K562 (cell line): ENCODE measurements around the gene CDH12.

Experiments used
- CBX8 ChIP-seq: fragments of 200-600 bp; sonication (generic); IDR thresholded peaks from 2 replicates; pipeline ENCODE4 v1.6.1; 2012; ENCODE audit warnings: borderline replicate concordance, mixed run types, low read depth, mild to moderate bottlenecking, moderate library complexity, mixed read lengths, low read length, control low read depth, inconsistent platforms; ENCODE audit not compliant: poor library complexity, severe bottlenecking; ENCODE audit errors: extremely low read depth
- CEBPG ChIP-seq, 3 experiments: fragments of 200-800 bp in 1 of 3; sonication (Bioruptor generic) in 1 of 3; sonication (generic) in 1 of 3; formaldehyde crosslinking in 1 of 3; IDR thresholded peaks in 2 of 3; conservative IDR thresholded peaks in 1 of 3; 2 replicates each; pipeline versions ENCODE4 v1.6.1 to v1.8.0; 2016 to 2022; ENCODE audit warnings: missing compliant biosample characterization in 2 of 3, missing genetic modification characterization in 2 of 3, mild to moderate bottlenecking in 1 of 3, missing genetic modification reagents in 1 of 3
- CTCF ChIP-seq, 3 experiments: IDR thresholded peaks in 2 of 3; conservative IDR thresholded peaks in 1 of 3; 2 replicates each; pipeline ENCODE4 v1.5.1; 2011 to 2012; ENCODE audit warnings: low read length in 3 of 3, mild to moderate bottlenecking in 3 of 3, control low read depth in 2 of 3, improper control_type of control experiment in 1 of 3, inconsistent platforms in 1 of 3, low read depth in 1 of 3, mixed read lengths in 1 of 3, moderate library complexity in 1 of 3; ENCODE audit not compliant: insufficient read depth in 2 of 3
- EHMT2 ChIP-seq: fragments of 450-650 bp; IDR thresholded peaks from 2 replicates; pipeline ENCODE4 v1.6.1; 2018; ENCODE audit warnings: antibody characterized with exemption
- HDAC2 ChIP-seq: fragments of 450-650 bp; IDR thresholded peaks from 2 replicates; pipeline ENCODE4 v1.6.1; 2016; ENCODE audit warnings: mild to moderate bottlenecking
- L3MBTL2 ChIP-seq: fragments of 450-650 bp; IDR thresholded peaks from 2 replicates; pipeline ENCODE4 v1.6.1; 2016; ENCODE audit warnings: mild to moderate bottlenecking, moderate library complexity
- NFXL1 ChIP-seq: fragments of 450-650 bp; formaldehyde crosslinking; IDR thresholded peaks from 2 replicates; pipeline ENCODE4 v1.4.0; 2021; ENCODE audit warnings: mild to moderate bottlenecking
- PREB ChIP-seq: sonication (generic); formaldehyde crosslinking; IDR thresholded peaks from 2 replicates; pipeline ENCODE4 v1.8.1; 2023; ENCODE audit warnings: mild to moderate bottlenecking, missing genetic modification reagents
- TAF7 ChIP-seq: fragments of 450-650 bp; IDR thresholded peaks from 2 replicates; pipeline ENCODE4 v1.6.1; 2016; ENCODE audit warnings: missing genetic modification characterization, missing compliant biosample characterization
- TBL1XR1 ChIP-seq, 2 experiments: IDR thresholded peaks; 2 replicates each; pipeline ENCODE4 v1.6.1; 2012; ENCODE audit warnings: improper control_type of control experiment in 2 of 2, low read length in 2 of 2, mild to moderate bottlenecking in 1 of 2
- THRB ChIP-seq: fragments of 450-650 bp; formaldehyde crosslinking; conservative IDR thresholded peaks from 2 replicates; pipeline ENCODE4 v1.4.0; 2022; ENCODE audit warnings: mild to moderate bottlenecking, missing genetic modification characterization
- ZNF445 ChIP-seq: fragments of 250-450 bp; sonication (Bioruptor Pico); IDR thresholded peaks from 2 replicates; pipeline ENCODE4 v1.4.0; 2020; ENCODE audit warnings: low read depth, mild to moderate bottlenecking, moderate library complexity

- TF ChIP-seq CTCF (IDR thresholded peaks at IDR 0.05 in 2 of 3, conservative IDR thresholded peaks at IDR 0.05 in 1 of 3; ENCODE audit: insufficient read depth in 2 of 3, low read depth in 1 of 3, low read length in 3 of 3) = no peak
- TF ChIP-seq CBX8 = no peak
- TF ChIP-seq ZNF445 (CRISPR knock-in tag) = no peak
- TF ChIP-seq HDAC2 = no peak
- TF ChIP-seq EHMT2 = no peak
- no peak for TF ChIP-seq CEBPG (CRISPR knock-in tag; IDR thresholded peaks at IDR 0.05)
- TF ChIP-seq CEBPG (tag; conservative IDR thresholded peaks at IDR 0.05 in 1 of 2, IDR thresholded peaks at IDR 0.05 in 1 of 2) = no peak
- no peak for TF ChIP-seq THRB (CRISPR knock-in tag)
- TF ChIP-seq TBL1XR1 (IDR thresholded peaks at IDR 0.05; ENCODE audit: low read length in 2 of 2) = no peak
- TF ChIP-seq PREB (CRISPR knock-in tag) = no peak
- no peak for TF ChIP-seq NFXL1 (CRISPR knock-in tag)
- TF ChIP-seq L3MBTL2 = no peak
- TF ChIP-seq TAF7 = no peak
These were observed at the start of gene CDH12 for GRCh38 chr5:22852807-22853660.
